ENCODE measurements around the gene RABGAP1L. TPM values are rescaled to one million over a fixed set of nuclear protein-coding genes. Genes with fewer than 3 reads are reported as not detected.

The RABGAP1L gene
- total RNA-seq, 2 donors from 2014 or later: 148 to 174 TPM

DNA sequence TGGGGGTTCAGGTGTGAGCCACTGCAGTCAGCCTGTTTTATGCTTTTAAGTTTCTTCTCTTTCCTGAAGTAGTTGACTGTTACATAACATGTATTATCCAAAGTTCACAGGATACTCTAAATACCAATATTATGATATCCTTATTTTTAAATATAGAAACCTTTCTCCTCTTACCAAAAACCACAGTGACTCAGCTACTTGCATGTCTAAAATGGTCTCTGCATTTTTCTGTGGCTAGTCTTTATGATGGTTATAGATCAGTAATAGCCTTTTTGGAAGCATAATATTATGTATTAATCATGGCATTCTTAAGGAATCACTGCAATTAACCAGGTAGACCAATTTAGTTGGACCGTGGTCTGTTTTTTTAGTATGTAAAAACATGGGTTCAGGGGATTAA lies 629.7 kb downstream of the RABGAP1L start:
- H3K4me1 ChIP-seq: no peaks in the 10 kb centered on the region
- no peak for DNase-seq (ENCODE audit: low spot score)
- no peaks in the 10 kb centered on the region for H3K27me3 ChIP-seq
- no peak overlapping the region for H3K27ac ChIP-seq
- H3K4me3 ChIP-seq: no peak overlapping the region
- TF ChIP-seq, protein P1, sequence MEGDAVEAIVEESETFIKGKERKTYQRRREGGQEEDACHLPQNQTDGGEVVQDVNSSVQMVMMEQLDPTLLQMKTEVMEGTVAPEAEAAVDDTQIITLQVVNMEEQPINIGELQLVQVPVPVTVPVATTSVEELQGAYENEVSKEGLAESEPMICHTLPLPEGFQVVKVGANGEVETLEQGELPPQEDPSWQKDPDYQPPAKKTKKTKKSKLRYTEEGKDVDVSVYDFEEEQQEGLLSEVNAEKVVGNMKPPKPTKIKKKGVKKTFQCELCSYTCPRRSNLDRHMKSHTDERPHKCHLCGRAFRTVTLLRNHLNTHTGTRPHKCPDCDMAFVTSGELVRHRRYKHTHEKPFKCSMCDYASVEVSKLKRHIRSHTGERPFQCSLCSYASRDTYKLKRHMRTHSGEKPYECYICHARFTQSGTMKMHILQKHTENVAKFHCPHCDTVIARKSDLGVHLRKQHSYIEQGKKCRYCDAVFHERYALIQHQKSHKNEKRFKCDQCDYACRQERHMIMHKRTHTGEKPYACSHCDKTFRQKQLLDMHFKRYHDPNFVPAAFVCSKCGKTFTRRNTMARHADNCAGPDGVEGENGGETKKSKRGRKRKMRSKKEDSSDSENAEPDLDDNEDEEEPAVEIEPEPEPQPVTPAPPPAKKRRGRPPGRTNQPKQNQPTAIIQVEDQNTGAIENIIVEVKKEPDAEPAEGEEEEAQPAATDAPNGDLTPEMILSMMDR (IDR thresholded peaks at IDR 0.05): no peak
- H3K9me3 ChIP-seq: no peaks in the 10 kb centered on the region
- no peaks in the 10 kb centered on the region for H3K36me3 ChIP-seq

DNA sequence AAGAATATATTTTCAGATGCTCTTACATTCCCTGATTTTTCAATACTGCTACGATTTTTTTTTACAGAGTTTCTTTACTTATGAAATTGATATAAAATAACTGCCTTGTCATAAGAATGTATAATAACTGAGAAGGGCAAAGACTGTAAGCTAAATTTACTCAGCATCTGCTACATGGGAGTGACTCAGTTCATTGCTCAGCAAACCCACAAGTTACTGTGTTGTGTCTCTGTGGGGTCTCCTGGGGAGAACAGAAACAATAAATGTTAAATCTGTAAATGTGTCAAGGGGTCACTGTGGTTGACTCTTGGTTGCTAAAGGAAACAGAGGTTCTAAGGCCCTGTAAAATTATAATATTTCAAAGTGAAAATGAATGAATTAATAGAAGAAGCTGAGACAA lies 630.1 kb downstream of the RABGAP1L start:
- Histone ChIP-seq H3K27ac (no peak overlapping the region), H3K36me3 (no peaks in the 10 kb centered on the region), H3K27me3 (no peaks in the 10 kb centered on the region), H3K4me1 (no peaks in the 10 kb centered on the region), H3K9me3 (no peaks in the 10 kb centered on the region), H3K4me3 (no peak overlapping the region)
- DNase-seq (ENCODE audit: low spot score): no peak
- TF ChIP-seq, protein P1 (IDR thresholded peaks at IDR 0.05): no peak

DNA sequence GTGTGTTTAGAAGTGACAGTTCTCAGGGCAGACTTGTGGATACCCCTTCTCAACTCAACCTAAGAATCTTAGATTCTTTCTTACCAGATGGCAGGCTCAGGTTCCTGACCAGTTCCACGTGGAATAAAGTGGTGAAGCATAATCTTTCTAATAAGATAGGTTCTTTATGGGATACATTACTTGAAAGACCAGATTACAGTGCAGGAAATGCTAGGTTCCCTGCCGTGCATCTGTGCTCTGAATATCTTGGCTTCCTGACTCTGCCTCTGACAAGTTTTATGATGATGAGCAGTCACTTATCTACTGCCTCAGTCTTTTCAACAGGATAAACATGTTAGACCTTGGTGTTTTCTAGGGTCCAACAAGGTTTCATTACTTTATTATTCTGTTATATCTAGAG lies 632.5 kb downstream of the RABGAP1L start:
- H3K4me1 ChIP-seq: no peaks in the 10 kb centered on the region
- no peak for DNase-seq (ENCODE audit: low spot score)
- no peaks in the 10 kb centered on the region for H3K36me3 ChIP-seq
- H3K4me3 ChIP-seq: no peak overlapping the region
- TF ChIP-seq, protein P1 (IDR thresholded peaks at IDR 0.05): no peak
- no peaks in the 10 kb centered on the region for H3K27me3 ChIP-seq
- no peaks in the 10 kb centered on the region for H3K9me3 ChIP-seq
- no peak overlapping the region for H3K27ac ChIP-seq

DNA sequence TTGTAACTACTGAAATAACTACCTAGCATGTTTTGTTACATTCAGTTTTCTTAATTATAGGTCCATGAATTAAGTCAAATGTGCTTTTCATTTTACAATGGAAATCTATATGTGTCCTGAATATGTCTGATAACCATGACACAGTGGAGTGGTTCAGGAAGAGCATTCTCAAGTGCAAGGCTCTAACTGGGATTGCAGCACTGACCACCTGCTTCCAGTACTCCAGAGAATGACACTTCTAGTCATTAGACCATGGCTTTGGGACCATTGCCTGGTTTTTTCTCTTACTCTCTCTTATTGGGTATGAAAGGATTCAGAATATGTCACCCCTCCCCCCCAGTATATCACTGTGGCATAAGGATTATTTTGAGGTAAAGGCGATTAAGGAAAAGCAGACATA lies 635.5 kb downstream of the RABGAP1L start:
- Histone ChIP-seq H3K36me3 (no peaks in the 10 kb centered on the region), H3K27ac (no peak overlapping the region), H3K4me3 (no peak overlapping the region), H3K27me3 (no peaks in the 10 kb centered on the region), H3K9me3 (no peaks in the 10 kb centered on the region), H3K4me1 (peaks cover 0 to 11% of the 10 kb centered on the region in 2 donors)
- no peak for DNase-seq (ENCODE audit: low spot score)
- TF ChIP-seq, protein P1 (IDR thresholded peaks at IDR 0.05): no peak

DNA sequence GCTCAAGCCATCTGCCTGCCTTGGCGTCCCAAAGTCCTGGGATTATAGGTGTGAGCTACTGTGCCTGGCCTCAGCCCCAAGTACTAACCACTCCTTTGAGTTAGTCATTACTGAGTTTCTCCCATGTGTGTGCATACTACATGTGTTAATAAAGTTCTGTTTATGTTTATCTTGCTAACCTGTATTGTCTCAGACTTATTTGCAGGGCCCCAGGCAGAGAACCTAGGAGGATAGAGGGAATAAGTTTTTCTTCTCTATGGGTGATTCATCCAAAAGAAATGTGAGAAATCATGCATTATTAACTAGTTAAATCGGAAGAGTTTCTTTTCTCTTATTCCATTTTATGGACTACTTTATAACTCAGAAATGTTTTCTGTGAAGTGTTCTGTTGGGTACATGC lies 636.5 kb downstream of the RABGAP1L start:
- DNase-seq (ENCODE audit: low spot score): no peak
- Histone ChIP-seq H3K27ac (no peak overlapping the region), H3K9me3 (no peaks in the 10 kb centered on the region), H3K27me3 (no peaks in the 10 kb centered on the region), H3K4me1 (peaks cover 0 to 18% of the 10 kb centered on the region in 2 donors), H3K4me3 (no peak overlapping the region), H3K36me3 (no peaks in the 10 kb centered on the region)
- TF ChIP-seq, protein P1 (IDR thresholded peaks at IDR 0.05): no peak

DNA sequence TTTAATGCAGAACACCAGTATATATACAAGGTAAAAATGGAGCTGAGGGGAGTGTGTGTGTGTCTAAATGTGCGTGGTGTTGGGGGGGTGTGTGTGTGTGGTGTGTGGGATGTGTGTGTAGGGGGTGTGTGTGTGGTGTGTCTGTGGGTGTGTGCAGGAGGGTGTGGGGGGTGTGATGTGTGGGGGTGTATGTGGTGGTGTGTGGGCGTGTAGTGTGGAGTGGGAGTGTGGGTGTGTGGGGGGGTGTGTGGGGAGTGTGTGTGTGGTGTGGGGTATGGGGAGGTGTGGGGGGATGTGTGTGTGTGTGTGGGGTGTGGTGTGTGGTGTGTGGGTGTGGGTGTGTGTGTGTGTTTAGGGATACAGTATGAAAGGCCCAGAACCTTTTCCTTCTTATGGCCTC lies 638.1 kb downstream of the RABGAP1L start:
- Histone ChIP-seq H3K36me3 (no peaks in the 10 kb centered on the region), H3K27ac (no peak overlapping the region), H3K4me3 (no peak overlapping the region), H3K4me1 (peaks cover 0 to 18% of the 10 kb centered on the region in 2 donors), H3K9me3 (no peaks in the 10 kb centered on the region), H3K27me3 (no peaks in the 10 kb centered on the region)
- DNase-seq (ENCODE audit: low spot score): no peak
- TF ChIP-seq, protein P1 (IDR thresholded peaks at IDR 0.05): no peak
